HG02885 (cell line): ENCODE data around the gene RDM1.

Experiments
- ATAC-seq: cut with Tn5 transposase; IDR thresholded peaks from one replicate; pipeline ENCODE4 v1.9.1; 2021; ENCODE audit warnings: mild to moderate bottlenecking; ENCODE audit not compliant: unreplicated experiment, poor library complexity

The RDM1 gene

GRCh38 chr17:35936063-35936462 lies 5.5 kb upstream of the RDM1 start:
- ATAC-seq = no peak

- ATAC-seq = no peak
Observed at GRCh38 chr17:35934760-35935159, 4.2 kb upstream of the RDM1 start.

GRCh38 chr17:35932586-35932985 lies 2.0 kb upstream of the RDM1 start:
- ATAC-seq = no peak

GRCh38 chr17:35931794-35932425 lies 1.3 kb upstream of the RDM1 start:
- ATAC-seq = no peak

- no peak for ATAC-seq
Observed at GRCh38 chr17:35927714-35928113, 2.9 kb downstream of the RDM1 start.

- ATAC-seq = no peak
Observed at GRCh38 chr17:35923609-35924114, 6.9 kb downstream of the RDM1 start.

- no peak for ATAC-seq
Observed at GRCh38 chr17:35920229-35920628, 10.3 kb downstream of the RDM1 start.

GRCh38 chr17:35918665-35919064 lies 11.9 kb downstream of the RDM1 start:
- ATAC-seq = no peak

GRCh38 chr17:35917519-35918213 lies 12.9 kb downstream of the RDM1 start:
- ATAC-seq = no peak

GRCh38 chr17:35915153-35915964 lies 15.2 kb downstream of the RDM1 start:
- no peak for ATAC-seq

- ATAC-seq = no peak
Observed at GRCh38 chr17:35914354-35914753, 16.2 kb downstream of the RDM1 start.

GRCh38 chr17:35913609-35914008 lies 17.0 kb downstream of the RDM1 start:
- ATAC-seq = no peak

GRCh38 chr17:35912942-35913341 lies 17.6 kb downstream of the RDM1 start:
- no peak for ATAC-seq

- no peak for ATAC-seq
Observed at GRCh38 chr17:35912339-35912912, 18.1 kb downstream of the RDM1 start.

- ATAC-seq = no peak
Observed at GRCh38 chr17:35909408-35909807, 21.2 kb downstream of the RDM1 start.

GRCh38 chr17:35907691-35908090 lies 22.9 kb downstream of the RDM1 start:
- no peak for ATAC-seq

GRCh38 chr17:35906926-35907637 lies 23.5 kb downstream of the RDM1 start:
- ATAC-seq = no peak

- no peak for ATAC-seq
Observed at GRCh38 chr17:35906191-35906925, 24.2 kb downstream of the RDM1 start.

- ATAC-seq = no peak
Observed at GRCh38 chr17:35903451-35903850, 27.1 kb downstream of the RDM1 start.
